HG03196 (cell line): ENCODE measurements around the gene OGFR.

Experiments used
- ATAC-seq: cut with Tn5 transposase; IDR thresholded peaks from one replicate; pipeline ENCODE4 v1.9.1; 2021; ENCODE audit not compliant: unreplicated experiment

OGFR gene

GRCh38 chr20:62804627-62805154, at the start of gene OGFR:
OGFR (plus strand) TSS chr20:62804835; CDS start chr20:62804860, 25 bp downstream.
- ATAC-seq, result no peak

- no peak for ATAC-seq
Measured at GRCh38 chr20:62754991-62755356, 49.7 kb upstream of the OGFR start.

GRCh38 chr20:62755817-62756724, 48.6 kb upstream of the OGFR start:
- no peak for ATAC-seq

- no peak for ATAC-seq
Measured at GRCh38 chr20:62758226-62758912, 46.3 kb upstream of the OGFR start.

GRCh38 chr20:62759981-62760431, 44.6 kb upstream of the OGFR start:
- no peak for ATAC-seq

GRCh38 chr20:62760471-62760855, 44.2 kb upstream of the OGFR start:
- no peak for ATAC-seq

GRCh38 chr20:62760856-62761758, 43.5 kb upstream of the OGFR start:
- ATAC-seq, result no peak

- ATAC-seq, result no peak
Measured at GRCh38 chr20:62761759-62762131, 42.9 kb upstream of the OGFR start.

GRCh38 chr20:62762376-62762775, 42.3 kb upstream of the OGFR start:
- ATAC-seq, result no peak

GRCh38 chr20:62762801-62763368, 41.8 kb upstream of the OGFR start:
- no peak for ATAC-seq

- ATAC-seq, result no peak
Measured at GRCh38 chr20:62763404-62763803, 41.2 kb upstream of the OGFR start.

GRCh38 chr20:62764156-62764935, 40.3 kb upstream of the OGFR start:
- no peak for ATAC-seq

GRCh38 chr20:62765021-62765420, 39.6 kb upstream of the OGFR start:
- no peak for ATAC-seq

- no peak for ATAC-seq
Measured at GRCh38 chr20:62765432-62766070, 39.1 kb upstream of the OGFR start.

- no peak for ATAC-seq
Measured at GRCh38 chr20:62766071-62766450, 38.6 kb upstream of the OGFR start.

GRCh38 chr20:62766716-62767115, 37.9 kb upstream of the OGFR start:
- no peak for ATAC-seq

- no peak for ATAC-seq
Measured at GRCh38 chr20:62768234-62768546, 36.4 kb upstream of the OGFR start.

GRCh38 chr20:62768551-62769287, 35.9 kb upstream of the OGFR start:
- ATAC-seq, result no peak
